Measurements from ENCODE around the gene TBX2.

DNA sequence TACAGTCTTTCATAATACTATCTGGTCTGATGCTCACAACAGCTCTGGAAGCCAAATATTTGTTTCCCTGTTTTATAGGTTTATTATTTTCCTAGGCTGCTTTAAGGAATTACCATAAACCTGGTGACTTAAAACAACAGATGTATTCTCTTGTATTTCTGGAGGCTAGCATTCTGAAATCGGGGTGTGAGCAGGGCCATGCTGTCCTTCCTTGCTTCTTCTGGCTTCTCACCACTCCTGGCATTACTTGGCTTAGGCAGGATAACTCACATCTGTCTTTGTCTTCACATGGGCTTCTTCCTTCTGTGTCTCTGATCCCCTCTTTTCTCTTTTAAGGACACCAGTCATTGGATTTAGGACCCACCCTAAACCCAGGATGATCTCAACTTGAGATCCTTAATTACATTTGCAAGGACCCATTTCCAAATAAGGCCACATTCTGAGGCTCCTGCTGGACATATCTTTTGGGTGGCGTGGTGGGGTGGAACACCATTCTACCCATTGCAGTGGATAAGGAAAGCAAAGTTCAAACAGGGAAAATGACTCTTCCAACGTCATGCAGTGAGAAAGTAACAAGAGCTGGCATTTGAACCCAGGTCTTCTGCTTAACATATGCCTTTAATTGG lies 39.2 kb upstream of the TBX2 start:
- TF ChIP-seq, protein P1, sequence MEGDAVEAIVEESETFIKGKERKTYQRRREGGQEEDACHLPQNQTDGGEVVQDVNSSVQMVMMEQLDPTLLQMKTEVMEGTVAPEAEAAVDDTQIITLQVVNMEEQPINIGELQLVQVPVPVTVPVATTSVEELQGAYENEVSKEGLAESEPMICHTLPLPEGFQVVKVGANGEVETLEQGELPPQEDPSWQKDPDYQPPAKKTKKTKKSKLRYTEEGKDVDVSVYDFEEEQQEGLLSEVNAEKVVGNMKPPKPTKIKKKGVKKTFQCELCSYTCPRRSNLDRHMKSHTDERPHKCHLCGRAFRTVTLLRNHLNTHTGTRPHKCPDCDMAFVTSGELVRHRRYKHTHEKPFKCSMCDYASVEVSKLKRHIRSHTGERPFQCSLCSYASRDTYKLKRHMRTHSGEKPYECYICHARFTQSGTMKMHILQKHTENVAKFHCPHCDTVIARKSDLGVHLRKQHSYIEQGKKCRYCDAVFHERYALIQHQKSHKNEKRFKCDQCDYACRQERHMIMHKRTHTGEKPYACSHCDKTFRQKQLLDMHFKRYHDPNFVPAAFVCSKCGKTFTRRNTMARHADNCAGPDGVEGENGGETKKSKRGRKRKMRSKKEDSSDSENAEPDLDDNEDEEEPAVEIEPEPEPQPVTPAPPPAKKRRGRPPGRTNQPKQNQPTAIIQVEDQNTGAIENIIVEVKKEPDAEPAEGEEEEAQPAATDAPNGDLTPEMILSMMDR (optimal IDR thresholded peaks at IDR 0.05 in 1 of 3, IDR thresholded peaks at IDR 0.05 in 1 of 3, conservative IDR thresholded peaks at IDR 0.05 in 1 of 3; ENCODE audit: extremely low read depth in 1 of 3, insufficient read depth in 2 of 3, low read length in 3 of 3), result no peak
- TF ChIP-seq EZH2 (IDR thresholded peaks at IDR 0.05; ENCODE audit: low read length), result no peak

Measured in keratinocyte (primary cell).